GM12891 (cell line): ENCODE data around the gene BOC.

Source experiments
- POLR2A ChIP-seq: IDR thresholded peaks from 2 replicates; pipeline ENCODE4 v1.6.1; 2011; ENCODE audit warnings: low read depth, low read length, control low read depth
- POLR2AphosphoS5 ChIP-seq: IDR thresholded peaks from 2 replicates; pipeline ENCODE4 v1.6.1; 2011; ENCODE audit warnings: low read depth, low read length, control low read depth
- SPI1 ChIP-seq: IDR thresholded peaks from 2 replicates; pipeline ENCODE4 v1.6.1; 2011; ENCODE audit warnings: low read depth, low read length, control low read depth
- TAF1 ChIP-seq: IDR thresholded peaks from 2 replicates; pipeline ENCODE4 v1.6.1; 2011; ENCODE audit warnings: low read depth, low read length, control low read depth

- TF ChIP-seq POLR2A (no peak), POLR2AphosphoS5 (no peak), TAF1 (no peak), SPI1 (peak; percentile 84)
Measured at GRCh38 chr3:113275929-113276750, 64.8 kb downstream of the BOC start.
